Activated naive CD4-positive, alpha-beta T cell treated with Interleukin-2 at 50 U/mL for 16 hours (primary cell): ENCODE data around the gene DNAH17.

Experiments used
- DNase-seq: peaks from one replicate; pipeline ENCODE4 v3.0.0-alpha.2; 2020

The DNAH17 gene

DNA sequence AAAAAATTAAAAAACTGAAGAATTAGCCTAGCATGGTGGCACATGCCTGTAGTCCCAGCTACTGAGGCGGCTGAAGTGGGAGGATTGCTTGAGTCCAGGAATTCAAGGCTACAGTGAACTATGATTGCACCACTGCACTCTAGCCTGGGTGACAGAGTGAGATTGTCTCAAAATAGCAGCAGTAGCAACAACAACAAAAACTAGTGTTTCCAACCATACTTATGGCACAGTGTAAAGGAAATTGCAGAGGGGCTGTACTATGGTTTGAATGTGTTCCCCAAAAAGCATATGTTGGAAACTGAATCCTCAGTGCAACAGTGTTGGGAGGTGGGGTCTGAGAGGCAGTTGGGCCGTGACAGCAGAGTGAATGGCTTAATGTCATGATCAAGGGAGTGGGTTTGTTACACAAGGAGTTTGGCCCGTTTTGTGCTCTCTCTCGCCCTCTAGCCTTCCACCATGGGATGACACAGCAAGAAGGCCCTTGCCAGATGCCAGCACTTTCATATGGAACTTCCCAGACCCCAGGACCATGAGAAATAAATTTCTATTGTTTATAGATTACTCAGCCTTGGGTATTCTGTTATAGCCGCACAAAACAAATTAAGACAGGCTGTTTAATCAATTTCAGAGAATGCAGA, 128.7 kb downstream of the DNAH17 start:
- DNase-seq: no peak

DNA sequence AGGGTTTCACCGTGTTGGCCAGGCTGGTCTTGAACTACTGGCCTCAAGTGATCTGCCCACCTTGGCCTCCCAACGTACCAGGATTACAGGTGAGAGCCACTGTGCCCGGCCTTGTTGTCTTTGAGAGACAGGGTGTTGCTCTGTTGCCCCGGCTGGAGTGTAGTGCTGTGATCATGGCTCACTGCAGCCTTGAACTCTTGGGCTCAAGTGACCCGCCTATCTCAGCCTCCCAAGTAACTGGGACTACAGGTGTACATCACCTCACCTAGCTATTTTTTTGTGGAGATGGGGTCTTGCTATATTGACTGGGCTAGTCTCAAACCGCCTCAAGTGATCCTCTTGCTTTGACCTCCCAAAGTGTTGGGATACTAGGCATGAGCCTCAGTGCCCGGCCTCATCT, 130.4 kb downstream of the DNAH17 start:
- no peak for DNase-seq

DNA sequence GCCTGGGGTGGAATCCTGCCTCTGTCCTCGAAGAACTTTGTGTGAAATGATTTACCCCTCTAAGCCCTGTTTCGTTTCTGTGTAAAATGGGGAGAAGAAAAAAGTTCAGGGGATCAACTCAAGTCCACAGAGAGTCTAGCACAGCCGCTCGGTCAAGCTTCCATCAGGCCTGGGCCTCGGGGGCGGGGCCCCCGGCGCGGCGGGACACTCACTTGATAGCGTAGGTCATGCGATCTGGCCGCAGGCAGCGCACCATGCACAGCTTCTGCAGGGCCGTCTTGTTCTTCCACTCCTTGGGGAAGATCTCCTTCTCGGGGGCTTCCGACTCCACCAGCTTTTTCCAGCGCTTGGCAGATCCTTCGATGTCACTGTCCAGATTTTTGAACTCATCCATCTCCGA, 132.8 kb downstream of the DNAH17 start:
- DNase-seq: no peak

DNA sequence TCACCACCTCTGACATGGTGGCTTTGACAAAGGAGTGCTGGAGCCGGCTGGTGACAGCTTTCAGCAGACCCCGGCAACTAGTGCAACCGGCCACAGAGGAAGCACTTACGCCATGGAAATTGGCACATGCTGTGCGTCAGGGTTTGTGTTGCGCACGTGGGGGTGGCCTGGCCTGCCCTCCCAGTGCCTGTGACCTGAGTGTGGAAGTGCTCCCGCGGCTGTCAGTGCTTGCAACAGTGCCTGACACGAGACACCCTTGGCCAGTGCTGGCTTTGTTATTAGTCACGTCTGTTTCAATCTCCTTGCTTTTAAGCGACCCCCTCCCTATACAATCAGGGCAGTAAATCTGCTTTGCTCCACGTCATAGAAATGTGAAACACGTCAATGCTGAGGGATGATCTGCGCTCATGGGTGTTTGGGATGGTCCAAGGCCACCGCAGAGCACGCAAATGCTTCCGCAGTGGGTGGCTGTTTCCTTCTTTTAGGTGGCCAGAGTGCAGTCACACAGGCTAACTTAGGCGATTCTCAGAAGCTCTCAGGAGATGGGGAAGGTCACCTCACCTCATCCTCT, 134.5 kb downstream of the DNAH17 start:
- DNase-seq: no peak

DNA sequence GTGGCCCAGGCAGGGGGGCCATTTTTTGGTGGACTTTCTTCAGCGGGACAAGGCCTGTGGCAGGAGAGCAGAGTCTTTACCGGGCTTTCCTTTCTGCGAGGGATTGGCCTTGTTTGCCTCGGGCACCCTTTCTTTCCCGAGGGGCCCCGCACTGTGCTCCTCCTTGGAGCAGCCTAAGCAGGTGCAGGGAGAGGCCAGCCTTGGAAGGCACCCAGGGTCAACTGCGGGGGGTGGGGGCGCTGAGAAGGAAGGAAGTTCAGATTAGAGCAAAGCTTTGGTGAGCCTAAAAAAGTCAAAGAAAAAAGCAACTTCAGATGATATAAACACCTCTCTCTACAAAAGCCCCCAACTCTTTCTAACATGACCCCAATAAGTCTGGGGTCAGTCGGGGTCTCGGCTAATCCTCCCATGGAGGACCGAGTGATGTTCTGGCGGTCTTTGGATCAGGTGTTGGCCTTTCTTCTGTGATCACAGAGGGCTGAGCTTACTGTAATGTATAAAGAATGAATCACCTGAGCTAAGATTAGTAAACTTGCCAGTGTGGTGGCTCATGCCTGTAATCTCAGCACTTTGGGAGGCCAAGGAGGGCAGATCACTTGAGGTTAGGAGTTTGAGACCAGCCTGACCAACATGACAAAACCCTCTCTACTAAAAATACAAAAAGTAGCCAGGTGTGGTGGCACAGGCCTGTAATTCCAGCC, 135.8 kb downstream of the DNAH17 start:
- no peak for DNase-seq

DNA sequence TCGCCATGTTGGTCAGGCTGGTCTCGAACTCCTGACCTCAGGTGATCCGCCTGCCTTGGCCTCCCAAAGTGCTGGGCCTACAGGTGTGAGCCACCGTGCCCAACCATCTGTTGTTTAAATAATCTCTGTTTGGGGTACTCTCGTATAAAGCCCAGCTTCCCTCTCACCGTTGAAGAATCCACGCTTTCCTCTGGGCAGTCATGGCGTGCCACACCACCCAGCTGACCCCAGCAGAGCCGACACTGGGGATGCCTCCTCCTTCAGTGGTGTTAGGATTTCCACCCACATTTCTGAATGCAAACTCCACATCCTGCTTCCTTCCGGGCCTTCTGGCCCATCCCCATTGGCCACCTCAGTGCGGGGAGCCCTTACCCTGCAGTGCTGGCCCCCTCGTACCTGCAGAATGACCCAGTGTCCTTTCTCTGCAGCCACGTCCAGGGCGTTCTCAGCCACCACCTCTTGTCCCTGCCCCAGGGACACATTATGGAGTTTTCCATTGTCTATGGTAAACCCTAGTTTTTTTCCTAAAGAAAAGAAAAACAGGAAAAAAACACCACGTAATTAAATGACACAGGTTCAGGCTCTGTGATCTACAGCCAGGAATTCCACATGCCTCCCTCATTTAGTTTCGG, 138.4 kb downstream of the DNAH17 start:
- DNase-seq: no peak

DNA sequence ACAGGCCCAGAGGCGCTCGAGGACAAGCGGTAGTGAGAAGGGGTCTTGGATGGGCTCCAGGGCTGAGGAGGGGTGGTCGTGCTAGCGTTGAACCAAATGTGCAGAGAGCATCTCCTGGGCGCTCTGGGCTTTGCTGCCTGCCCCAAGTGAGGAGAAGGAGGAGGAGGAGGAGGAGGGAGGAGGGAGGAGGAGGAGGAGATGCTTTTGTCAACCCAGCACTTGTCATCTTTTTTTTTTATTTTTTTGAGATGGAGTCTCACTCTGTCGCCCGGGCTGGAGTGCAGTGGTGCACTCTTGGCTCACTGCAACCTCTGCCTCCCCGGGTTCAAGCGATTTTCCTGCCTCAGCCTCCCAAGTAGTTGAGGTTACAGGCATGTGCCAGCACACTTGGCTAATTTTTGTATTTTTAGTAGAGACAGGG, 138.9 kb downstream of the DNAH17 start:
- no peak for DNase-seq

DNA sequence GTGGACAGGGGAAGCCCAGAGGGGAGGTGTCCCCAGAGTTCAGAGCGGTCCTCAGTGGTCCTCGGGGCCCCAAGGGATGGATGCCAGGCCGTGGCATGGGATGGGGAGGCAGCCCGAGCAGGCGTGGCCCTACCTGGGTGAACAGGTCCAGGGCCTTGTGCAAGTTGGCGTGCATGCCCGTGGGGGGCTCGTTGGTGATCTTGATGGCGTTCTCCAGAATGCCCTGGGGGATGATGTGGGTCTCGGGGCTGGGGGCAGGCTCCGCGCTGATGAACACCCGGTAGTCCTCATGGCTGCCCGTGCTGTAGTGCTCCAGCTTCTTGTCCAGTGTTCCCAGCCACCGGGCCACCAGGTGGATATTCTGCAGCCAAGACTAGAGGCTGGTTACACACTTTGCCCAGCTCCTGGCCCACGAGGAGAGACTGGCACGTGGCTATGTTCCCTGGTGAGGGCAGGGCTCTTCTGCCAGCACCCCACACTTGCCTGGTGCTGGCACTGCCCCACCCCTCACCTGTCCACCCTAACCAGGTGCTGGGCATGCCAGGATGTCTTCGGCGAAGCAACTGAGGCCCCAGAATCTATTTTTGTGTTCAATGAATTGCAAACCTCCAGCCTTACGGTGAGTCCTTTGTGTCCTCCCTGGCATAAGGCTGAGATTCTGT, 139.6 kb downstream of the DNAH17 start:
- DNase-seq: no peak

DNA sequence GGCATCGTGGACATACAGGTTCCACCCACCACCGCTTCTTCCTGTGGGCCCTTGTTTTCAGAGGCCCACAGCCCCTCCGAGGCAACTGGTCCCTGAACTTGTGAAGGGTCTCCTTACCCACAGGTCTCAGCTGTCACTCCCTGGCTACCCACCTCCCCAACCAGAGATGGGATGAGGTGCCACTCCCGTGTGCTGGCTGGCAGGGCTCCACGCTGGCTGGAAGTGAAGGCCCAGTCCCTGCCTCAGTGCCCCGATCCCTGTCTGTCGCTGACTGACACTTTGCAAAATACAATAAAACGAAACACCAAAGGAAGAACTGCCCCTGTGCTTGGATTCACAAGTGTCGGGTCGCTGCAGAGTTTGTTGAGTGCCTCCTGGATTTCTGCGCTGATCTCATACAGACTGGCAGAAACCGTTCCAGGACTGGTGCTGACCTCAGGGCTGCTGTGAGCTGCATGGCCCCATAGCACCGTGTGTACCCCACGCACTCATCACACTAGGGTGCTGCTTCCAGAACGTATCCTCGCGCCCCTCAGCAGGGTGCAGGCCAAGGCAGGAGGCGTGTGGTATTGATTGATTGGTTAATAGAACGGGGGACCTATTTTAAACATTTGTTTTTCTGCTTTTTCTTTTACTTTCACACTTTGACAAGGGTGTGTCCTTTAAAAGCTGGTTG, 141.7 kb downstream of the DNAH17 start:
- DNase-seq: no peak

DNA sequence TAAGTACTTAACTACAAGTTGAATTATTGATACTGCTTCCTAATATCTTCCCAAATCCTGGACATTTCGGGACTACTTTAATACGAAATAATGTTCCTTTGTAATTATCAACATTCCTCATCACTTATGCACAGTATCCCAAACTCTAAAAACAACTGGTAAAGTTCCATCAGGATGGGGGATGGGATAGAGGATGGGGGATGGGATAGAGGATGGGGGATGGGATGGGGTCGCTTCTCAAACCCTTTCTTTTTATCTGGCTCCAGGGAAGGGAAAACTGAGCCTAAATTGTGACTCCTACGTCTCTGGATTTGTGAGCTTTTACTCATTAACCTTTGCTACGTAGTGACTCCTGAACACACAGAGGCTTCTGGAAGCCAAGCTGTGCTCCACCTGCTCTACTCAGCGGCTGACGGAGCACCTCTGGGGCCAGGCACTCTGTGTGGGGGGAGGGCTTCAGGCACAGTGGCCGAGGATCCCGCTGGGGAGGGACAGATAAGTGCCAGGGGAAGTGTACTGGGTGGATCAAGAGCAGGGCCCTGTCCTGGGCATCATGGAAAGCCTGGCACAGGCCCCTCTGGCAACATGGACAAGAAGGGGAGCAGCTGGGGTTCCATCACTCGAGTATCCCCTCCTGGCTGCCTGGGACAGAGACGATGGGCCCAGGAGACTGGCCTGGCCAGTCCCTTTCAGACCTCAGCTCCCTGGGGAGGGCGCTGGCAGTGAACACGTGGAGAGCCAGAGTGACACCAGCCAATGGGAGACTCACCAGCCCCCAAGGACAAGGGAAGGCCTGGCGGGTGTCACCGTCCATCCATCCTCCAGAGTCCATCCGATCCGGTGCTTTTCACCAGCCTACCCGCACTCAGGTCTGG, 142.5 kb downstream of the DNAH17 start:
- no peak for DNase-seq

DNA sequence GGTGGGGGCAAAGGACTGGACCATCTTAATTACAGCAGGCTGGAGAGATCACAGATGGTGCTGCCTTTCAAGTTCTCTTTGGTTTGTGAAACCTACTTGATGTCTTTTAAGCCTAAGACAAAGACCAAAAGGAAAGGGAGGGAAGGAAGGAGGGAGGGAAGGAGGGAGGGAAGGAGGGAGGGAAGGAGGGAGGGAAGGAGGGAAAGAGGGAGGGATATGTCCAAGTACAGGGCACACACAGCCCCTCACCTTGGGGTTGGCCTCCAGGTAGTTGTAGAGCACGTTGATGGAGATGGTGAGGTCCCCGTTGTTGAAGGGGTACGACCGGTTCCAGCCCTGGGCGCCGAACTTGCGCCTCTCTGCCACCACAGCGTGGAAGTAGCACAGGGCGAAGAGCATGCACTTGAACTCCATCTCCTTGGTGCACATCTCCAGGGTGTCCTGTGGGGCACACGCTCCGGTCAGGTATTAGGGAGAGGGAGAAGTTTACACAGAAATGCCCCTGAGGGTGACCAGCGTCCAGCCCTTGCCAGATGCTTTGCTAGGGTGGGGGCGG, 143.3 kb downstream of the DNAH17 start:
- no peak for DNase-seq

DNA sequence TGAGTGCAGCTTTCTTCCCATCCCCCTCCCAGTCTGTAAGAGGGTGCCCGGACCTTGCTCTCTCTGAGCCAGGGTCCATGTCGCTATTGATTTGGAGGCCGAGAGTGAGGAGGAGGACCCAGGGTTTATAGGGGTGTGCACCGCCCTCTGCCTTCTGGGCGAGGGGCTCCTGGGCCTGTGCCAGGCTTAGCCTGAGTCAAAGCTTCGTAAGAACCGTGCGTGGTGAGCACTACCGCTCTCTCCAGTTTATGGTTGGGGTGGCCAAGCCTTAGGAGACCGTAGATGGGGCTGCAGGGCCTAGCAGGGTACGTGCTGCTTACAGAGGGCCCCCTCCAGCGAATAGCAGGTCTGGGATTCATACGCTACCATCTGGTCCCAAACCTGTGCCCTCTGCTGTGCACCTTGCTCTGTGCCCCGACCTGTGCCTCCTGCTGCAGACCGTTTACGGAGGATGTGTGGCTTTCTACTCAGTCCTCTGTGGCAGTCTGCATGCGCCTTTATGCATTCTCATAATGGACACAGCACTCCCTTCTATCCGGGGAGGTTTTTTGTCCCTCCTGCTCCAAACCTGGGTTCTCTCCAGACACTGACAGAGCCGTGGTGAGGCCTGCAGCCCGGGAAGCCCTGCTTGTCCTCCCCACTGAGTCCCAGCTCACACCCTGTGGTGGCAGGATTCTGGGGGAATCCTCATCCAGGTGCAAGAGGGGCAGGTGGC, 144.0 kb downstream of the DNAH17 start:
- no peak for DNase-seq

DNA sequence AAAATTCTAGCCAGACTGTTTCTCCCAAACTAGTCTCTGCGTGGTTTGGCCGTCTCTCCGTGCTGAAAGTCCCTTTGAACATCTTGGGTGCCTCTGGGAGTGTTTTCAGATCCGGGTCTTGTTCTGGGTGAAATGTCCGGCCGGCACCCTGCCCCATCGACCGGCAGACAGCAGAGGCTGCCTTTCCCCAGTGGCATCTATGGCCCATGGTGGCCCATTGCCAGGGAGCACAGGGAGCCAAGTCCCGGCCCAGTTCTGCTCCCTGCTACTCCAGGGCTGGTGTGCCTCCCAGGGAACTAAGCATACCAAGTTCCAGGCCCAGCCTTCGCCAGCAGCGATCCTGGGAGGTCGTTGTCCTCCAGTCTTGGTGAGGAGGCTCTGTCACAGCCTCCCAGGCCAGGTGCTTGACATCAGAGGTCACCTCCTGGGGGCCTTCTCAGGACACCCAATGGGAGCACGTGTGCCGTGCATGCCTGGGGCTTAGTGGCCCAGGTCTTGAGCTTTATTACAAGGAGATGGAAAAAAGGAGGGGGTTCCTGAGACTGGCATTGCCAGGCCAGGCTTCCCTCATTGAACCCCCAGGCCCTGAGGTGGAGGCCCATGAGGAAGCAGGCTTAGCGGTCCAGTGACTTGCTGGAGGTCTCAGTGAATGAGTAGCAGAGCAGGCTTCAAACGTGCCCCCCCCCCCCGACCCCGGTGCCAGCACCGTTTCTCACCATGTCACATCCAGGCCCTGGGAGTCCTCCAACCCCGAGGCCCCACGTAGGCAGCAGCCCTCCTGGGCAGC, 144.8 kb downstream of the DNAH17 start:
- no peak for DNase-seq

DNA sequence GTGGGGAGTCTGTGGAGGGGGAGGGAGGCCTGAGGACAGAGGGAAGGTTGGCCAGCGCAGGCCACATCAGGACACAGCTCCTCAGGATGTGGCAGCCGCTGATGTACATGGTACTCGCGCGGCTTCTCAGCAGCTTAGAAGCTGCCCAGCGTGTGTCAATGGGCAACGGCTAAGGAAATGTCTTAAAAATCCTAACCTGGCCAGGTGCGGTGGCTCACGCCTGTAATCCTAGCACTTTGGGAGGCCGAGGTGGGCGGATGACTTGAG, 145.6 kb downstream of the DNAH17 start:
- DNase-seq: no peak

DNA sequence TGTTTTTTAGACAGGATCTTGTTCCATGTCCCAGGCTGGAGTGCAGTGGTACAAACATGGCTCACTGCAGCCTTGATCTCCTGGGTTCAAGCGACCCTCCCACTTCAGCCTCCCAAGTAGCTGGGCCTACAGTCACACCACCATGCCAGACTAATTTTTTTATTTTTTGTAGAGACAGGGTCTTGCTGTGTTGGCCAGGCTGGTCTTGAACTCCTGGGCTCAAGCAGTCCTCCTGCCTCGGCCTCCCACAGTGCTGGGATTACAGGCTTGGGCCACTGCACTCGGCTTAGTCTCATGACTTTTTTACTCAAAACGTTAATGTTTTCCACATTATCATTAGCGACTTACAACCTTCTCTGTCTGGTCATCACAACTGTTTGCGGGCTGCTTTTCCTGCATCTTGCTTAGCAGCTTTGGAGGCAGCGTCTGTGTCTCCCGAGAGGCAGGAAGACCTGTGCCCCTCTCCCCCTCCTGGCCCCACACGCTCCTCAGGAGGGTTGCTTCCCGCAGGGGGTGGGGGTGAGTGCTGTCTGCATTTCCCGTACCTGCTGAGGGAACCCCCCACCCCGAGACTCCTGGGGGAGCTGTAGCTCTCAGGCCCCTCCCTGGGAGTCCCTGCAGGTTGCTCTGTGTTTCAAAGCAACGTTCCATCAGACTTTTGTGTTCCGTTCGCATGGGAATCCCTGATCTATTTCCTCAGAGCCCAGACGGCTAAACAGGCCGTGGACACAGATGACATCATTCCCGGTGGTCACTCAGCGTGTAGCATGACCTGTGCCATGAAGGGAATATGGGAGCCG, 146.1 kb downstream of the DNAH17 start:
- no peak for DNase-seq

DNA sequence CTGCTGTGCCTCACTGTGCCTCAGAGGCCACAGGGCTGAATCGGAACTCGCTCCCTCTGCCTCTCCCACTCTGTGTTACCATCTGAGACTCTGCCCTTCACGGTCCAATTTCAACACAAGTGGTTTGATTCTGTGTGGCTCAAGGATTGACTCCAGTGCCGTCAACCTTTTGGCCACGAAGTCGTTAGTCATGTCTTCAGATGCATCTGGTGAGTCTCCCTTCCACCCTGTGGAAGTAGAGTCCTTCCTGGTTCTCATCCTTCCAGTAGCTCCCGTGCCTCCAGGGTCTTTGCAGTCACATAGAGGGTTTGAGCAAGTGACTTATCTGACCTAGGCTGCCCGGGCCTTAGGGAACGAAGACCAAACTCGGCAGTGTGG, 147.6 kb downstream of the DNAH17 start:
- DNase-seq: no peak

DNA sequence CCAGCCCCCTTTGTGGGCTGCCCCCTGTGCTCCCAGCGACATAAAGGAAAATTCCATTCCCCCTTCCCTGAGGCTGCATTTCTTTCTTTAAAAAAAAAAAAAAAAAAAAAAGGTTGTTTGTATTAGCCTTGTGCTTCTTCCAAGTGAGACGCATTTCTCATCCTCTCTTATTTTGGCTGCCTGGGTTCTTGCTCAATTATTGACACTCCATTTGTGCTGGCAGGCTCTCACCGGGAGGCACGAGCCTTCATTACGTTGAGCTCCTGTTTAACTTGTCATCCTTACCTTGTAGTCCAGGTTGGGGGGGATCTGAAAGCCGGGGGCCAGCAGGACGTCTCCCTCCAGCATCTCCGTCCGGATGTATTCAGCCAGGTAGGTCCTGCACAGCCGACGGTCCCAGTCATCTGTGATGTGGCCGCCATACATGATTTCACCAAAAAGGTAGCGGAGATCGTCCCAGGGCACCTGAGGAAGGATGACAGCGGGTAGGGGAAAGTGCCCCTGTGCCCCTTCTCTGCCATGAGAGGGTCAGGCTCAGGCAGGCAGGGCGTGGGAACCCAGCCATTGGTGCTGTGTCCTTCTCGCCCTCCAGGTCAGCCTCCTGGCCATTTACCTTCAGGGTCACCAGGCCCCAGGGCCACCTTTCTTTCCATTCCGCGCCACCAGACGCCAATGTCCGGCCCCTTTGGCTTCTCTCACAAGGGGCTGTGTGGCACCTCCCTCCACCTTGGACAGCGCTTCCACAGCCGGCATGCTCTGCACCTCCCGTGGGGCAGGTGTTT, 148.2 kb downstream of the DNAH17 start:
- DNase-seq: no peak

DNA sequence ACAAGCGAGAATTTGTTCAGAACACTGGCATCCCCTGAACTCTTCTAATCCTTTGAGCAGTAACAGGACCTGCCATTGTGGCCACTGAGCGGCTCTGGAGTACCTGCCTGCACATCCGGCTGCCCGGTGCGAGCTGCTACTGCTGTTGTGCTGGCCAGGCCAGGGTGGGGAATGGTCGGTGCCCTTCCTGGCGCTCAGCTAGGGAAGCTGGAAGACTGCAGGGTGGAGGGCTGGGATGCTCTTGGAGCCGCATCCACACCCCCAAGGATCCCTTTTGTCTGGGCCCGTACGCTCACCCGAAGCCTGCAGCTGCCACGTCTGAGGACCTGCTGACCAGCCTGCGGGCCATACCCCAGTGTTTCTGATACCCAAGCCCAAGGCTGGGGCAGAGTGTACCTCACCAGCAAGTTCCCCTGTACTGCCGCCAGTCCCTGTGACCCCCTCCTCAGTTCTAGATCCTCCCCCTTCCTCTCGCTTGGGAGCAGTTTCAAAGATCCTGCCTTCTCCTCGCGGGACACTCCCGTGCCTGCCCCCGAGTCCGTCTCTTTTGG, 149.1 kb downstream of the DNAH17 start:
- no peak for DNase-seq
